HepG2 (cell line): ENCODE measurements around the gene PPP1R9A. TPM values are rescaled to one million over a fixed set of nuclear protein-coding genes. Genes with fewer than 3 reads are reported as not detected.

Experiments used
- CSRNP2 ChIP-seq: sonication (generic); formaldehyde crosslinking; conservative IDR thresholded peaks from 2 replicates; pipeline ENCODE4 v1.8.0; 2022; ENCODE audit warnings: low read depth, missing genetic modification reagents
- DZIP1 ChIP-seq: sonication (generic); formaldehyde crosslinking; IDR thresholded peaks from 2 replicates; pipeline ENCODE4 v1.5.0; 2020; ENCODE audit warnings: mild to moderate bottlenecking, missing genetic modification reagents
- KLF6 ChIP-seq: IDR thresholded peaks from 2 replicates; pipeline ENCODE4 v1.8.0; 2016; ENCODE audit warnings: missing biosample characterization, missing genetic modification reagents
- MAX ChIP-seq: IDR thresholded peaks from 2 replicates; pipeline ENCODE4 v1.6.1; 2012; ENCODE audit warnings: inconsistent platforms
- NFYB ChIP-seq: sonication (generic); formaldehyde crosslinking; IDR thresholded peaks from 2 replicates; pipeline ENCODE4 v1.4.0; 2020; ENCODE audit warnings: missing genetic modification reagents
- SP1 ChIP-seq, 2 experiments: fragments of 450-650 bp in 1 of 2; sonication (generic) in 1 of 2; formaldehyde crosslinking in 1 of 2; IDR thresholded peaks; 2 replicates each; pipeline versions ENCODE4 v1.4.0 to v1.6.1; 2016 to 2020; ENCODE audit warnings: missing genetic modification reagents in 1 of 2
- SSRP1 ChIP-seq: IDR thresholded peaks from 2 replicates; pipeline ENCODE4 v1.6.1; 2016; ENCODE audit warnings: control low read depth
- ZNF275 ChIP-seq: sonication (generic); formaldehyde crosslinking; IDR thresholded peaks from 2 replicates; pipeline ENCODE4 v1.8.0; 2022; ENCODE audit warnings: missing genetic modification reagents, mild to moderate bottlenecking, inconsistent platforms, borderline replicate concordance
- ZNF350 ChIP-seq: sonication (generic); formaldehyde crosslinking; IDR thresholded peaks from 2 replicates; pipeline ENCODE4 v1.4.0; 2020; ENCODE audit warnings: mild to moderate bottlenecking, low read depth, missing genetic modification reagents, borderline replicate concordance
- ZNF609 ChIP-seq: sonication (generic); formaldehyde crosslinking; IDR thresholded peaks from 2 replicates; pipeline ENCODE4 v1.4.0; 2020; ENCODE audit warnings: mild to moderate bottlenecking, missing genetic modification reagents, borderline replicate concordance
- polyA plus RNA-seq, 8 experiments: library from polyadenylated mRNA; depleted of rRNA in 3 of 8; stranded (reverse) in 7 of 8; unstranded in 1 of 8; fragments of >200 nt; fragmentation: Illumina TruSeq in 4 of 8; extraction: Trizol in 4 of 8; gene quantifications; 2 replicates each; pipeline versions ENCODE4 v1.2.1 to v1.2.3, GENCODE V29; 2011 to 2016; ENCODE audit warnings: low read depth in 4 of 8, missing spikeins in 1 of 8, mixed read lengths in 1 of 8; ENCODE audit not compliant: insufficient read depth in 1 of 8
- total RNA-seq, 5 experiments: library from RNA; depleted of rRNA; stranded (reverse); fragments of >200 nt; fragmentation: Illumina TruSeq; extraction: Trizol; gene quantifications; 2 replicates each; pipeline ENCODE4 v1.2.3, GENCODE V29; 2016; ENCODE audit warnings: low read depth in 1 of 5

The PPP1R9A gene
- total and polyA plus RNA-seq, 2 of the 13 experiments (the other 11 are each of a cell fraction or from before 2014, with no cell fraction given), result 11.4 to 31.9 TPM

GRCh38 chr7:95290166-95290830 is 382.9 kb downstream of the PPP1R9A start (continued):
- TF ChIP-seq CSRNP2 (CRISPR knock-in tag) (no peak), DZIP1 (no peak), MAX (no peak), SP1 (IDR thresholded peaks at IDR 0.05) (no peak), SP1 (CRISPR knock-in tag; IDR thresholded peaks at IDR 0.05) (no peak), ZNF609 (no peak), SSRP1 (no peak), ZNF275 (CRISPR knock-in tag) (no peak), KLF6 (CRISPR knock-in tag) (no peak), NFYB (no peak), ZNF350 (no peak)
